HG03139 (cell line): ENCODE results near the gene TANK.
A peak's percentile ranks its signal among the peaks of the same experiment; 100 is the strongest.

Experiments used
- ATAC-seq: cut with Tn5 transposase; IDR thresholded peaks from one replicate; pipeline ENCODE4 v1.9.1; 2021; ENCODE audit not compliant: unreplicated experiment

The TANK gene

GRCh38 chr2:161133366-161133765 lies 26.9 kb upstream of the TANK start:
- ATAC-seq, result no peak

DNA sequence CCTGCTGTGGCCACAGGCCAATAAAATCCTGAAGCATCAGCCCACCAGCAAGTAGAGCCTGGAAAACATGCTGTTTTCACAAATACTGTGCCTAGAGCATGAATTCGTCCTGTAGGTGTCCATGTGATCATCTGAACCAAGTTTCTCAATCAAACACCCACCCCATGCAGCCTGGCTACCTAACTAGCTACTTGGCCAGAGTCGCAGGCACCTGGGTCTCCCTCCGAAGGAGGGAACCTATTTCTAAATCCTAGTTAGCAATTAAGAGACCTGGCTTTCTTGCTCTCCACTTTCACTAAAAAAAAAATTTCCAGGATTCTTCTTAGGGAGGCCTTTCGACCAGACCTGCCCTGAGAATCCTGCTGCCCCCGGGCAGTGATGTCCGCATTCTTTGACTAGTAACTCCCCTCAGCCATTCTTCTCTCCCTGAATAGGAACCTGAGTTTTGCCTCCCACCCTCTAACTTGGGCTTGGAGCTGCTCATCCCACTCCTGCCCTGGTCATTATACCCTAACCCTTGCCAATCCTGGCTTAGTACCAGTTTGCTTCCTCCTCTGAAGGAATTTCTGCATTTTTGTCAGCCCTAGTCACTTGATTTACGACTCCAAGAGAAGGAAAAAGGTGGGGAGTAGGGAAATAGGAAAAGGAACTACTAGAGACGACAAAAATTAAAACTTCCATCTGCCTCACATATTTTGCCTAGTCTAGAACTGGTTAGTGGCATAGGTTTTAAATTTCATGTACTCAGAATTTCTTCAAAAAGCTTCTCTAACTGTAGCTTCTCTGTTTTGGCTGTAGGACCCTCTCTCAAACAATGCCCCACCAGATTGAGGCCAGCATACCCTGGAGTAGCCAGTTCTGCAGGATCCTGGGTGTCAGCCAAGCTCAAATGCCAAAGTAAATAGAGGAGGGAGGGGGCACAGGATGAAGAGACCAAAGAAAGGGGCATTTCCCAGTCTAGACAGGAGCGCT lies 25.4 kb upstream of the TANK start:
- no peak for ATAC-seq

- ATAC-seq, result no peak
These were observed 24.2 kb upstream of the TANK start for GRCh38 chr2:161135951-161136593.

DNA sequence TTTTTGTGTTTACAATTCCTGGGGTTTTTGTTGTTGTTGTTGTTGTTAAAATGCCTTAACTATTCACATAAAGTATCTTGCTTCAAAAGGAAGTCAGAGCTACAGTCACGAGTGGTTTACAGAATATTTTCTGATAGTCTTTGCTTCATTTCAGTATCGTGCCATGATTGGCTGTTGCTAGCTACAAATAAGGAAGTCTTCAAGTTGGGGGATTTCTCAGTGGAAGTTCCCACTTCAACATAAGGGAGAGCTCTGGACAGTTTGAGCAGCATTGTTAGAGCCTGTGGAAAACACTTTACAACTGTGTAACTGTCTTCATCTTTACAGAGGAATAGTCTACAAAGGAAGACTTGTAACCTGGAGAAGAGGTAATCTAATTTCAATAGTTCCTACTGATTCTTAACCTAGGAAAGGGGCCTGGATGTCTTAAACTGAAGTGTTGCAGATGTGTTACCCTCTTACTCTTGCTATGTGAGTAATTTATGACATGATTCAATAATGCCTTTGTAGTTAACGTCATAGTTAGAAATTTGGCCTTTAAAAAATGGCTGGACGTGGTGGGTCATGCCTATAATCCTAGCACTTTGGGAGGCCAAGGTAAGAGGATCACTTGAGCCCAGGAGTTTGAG lies 23.4 kb upstream of the TANK start:
- peak; percentile 76 for ATAC-seq

GRCh38 chr2:161138429-161138828 lies 21.8 kb upstream of the TANK start:
- ATAC-seq, result no peak

DNA sequence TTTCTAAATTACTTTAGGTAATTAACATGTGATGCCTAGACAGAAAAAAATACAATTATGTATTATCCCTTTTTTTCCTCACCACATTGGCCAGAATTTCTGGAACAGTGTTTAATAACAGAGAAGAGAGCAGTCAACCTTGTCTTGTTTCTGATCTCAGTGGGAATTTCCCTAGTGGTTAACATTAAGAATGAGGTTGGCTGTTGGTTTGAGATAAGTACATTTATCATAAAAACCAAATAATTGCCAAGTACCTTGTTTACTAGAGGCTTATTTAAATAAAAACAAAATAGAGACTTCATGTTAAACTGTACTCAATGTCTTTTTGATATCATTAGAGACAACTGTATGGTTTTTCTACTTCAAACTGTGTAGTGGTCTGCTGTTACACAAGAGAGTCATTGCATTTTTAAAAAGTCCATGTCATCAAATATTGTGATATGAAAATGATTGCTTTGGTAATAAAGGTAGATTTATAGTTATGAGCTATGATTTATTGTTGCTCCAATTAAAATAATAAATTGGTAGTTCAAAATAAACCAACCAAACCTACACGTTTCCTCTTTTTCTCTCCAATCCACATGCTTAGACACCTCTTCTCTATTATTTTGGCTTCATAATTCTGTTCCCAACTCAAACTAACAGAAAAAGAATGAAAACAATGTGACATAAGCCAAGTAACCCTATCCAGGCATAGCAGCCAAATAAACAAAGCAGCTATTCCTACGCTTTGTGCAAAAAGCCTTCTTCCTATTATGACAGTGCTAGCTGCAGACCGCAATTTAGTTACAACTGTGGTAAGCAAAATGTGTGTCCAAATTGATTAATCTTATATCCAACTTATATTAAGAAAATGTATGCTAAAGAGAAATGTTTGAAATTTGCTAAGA lies 20.9 kb upstream of the TANK start:
- ATAC-seq, result no peak

DNA sequence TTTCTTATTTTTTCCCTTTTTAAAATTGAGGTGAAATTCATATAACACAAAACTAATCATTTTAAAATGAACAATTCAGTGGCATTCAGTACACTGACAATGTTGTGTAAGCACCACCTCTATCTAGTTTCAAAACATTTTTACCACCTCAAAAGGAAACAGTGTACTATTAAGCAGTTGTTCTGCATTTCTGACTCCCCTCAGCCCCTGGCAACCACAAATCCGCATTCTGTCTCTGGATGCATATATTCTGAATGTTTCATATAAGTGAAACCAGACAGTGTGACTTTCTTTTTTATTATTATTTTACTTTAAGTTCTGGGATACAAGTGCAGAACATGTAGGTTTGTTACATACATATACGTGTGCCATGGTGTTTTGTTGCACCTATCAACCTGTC lies 19.2 kb upstream of the TANK start:
- peak; percentile 44 for ATAC-seq

DNA sequence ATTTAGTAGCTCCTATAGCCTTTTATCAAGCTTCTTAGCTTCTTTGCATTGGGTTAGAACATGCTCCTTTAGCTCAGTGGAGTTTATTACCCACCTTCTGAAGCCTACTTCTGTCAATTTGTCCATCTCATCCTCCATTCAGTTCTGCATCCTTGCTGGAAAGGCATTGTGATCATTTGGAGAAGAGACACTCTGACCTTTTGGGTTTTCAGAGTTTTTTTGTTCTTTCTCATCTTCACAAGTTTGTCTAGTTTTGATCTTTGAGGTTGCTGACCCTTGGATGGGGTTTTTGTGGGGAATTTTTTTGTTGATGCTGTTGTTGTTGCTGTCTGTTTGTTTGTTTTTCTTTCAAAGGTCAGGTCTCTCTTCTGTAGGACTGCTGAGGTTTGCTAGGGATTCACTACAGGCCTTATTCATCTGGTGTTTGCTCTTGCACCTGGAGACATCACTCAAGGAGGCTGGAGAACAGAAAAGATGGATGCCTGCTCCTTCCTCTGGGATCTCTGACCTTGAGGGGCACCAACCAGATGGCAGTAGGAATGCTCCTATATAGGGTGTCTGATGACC lies 13.9 kb upstream of the TANK start:
- ATAC-seq, result no peak

DNA sequence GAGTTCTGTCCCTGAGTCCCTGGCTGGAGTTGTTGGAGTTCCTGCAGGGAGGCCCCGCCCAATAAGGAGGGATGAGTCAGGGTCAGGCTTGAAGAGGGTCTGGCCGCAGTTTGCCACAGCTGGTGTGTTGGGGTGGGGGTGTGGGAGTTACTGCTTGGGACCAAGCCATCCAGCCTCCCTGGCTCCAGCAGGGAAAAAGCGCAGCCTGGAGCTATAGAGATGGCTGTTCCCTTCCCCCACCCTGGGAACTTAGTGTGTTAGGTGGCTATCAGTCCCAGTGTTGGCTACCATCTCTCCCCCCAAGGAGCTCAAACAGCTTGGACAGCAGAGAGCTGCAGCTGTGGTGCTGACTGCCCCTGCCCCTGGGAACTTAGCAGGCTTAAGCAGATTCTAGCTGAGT lies 13.2 kb upstream of the TANK start:
- ATAC-seq, result no peak

GRCh38 chr2:161147856-161148255 lies 12.4 kb upstream of the TANK start:
- no peak for ATAC-seq

- ATAC-seq, result no peak
These were observed 9.5 kb upstream of the TANK start for GRCh38 chr2:161150704-161151103.

GRCh38 chr2:161152302-161152701 lies 7.9 kb upstream of the TANK start:
- no peak for ATAC-seq

DNA sequence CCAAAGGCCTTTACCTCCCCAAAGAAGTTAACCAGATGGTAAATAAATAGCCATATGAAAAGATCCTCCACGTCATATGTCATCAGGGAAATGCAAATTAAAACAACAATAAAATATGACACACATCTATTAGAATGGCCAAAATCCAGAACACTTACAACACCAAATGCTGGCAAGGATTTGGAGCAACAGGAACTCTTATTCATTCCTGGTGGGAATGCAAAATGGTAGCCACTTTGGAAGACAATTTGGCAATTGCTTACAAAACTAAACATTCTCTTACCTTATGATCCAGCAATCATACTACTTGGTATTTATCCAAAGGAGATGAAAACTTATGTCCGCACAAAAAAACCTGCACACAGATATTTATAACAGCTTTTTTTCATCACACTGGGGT lies 1.3 kb upstream of the TANK start:
- no peak for ATAC-seq

DNA sequence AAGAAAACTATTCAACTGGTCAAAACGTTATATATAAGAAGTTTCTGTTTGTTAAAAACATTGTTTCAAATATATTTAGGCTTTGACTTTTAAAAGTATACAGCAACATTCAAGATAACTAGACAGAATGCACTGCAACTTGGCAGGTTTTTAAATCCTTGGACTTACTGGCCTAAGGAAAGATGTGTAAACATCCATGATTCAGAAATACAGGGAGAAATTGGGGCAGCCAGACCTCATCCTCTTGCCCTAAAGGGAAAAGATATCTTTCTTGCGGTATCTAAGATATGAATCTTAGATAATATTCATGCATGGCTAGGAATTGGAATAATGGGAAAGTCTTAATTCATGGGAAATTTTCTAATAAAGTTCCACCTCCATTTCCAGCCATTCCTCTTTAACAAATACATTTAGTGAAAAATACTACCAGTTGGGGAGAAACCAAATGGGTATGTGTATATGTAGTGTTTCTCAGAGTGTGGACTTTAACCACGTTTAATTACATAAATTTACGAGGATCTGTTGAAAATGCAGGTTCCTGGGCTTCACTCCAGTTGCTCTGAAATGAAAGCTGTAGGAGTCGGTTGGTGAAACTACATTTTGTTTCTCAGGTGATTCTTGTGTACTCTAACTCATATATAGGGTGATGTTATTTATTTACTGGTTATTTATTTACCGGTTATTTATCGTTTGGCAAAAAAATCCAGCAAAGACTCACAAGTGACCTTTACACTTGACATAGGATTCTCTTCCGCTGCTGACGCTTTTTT lies 587 bp upstream of the TANK start:
- peak; percentile 6 for ATAC-seq

DNA sequence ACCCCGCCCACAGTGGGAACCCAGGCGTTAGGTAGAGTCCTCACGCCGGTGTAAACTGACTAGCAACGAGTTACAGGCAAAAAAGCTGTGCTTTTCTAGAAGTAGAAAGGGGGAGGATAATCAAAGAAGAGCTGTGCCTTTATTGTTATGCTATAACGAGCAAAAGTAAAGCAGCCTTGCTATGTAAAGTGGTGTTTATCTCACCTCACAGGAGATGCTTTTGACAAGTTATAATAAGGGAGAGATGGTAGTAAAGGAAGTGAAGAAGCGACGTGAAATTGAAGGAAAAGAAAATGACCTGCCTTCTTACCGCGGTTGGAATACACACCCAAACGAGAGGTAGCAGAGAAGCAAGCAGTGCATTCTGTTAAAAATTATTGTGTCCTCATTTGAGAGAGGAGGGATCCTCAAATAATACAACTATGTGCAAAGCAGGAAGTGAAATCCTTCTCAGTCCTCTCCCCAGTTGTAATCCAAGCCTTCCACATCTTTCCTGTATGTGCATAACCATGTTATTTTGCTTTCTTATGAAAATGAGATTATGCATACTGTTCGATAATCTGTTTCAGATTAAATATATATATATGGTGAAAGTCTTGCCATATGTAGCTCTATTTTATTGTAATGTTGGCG lies 962 bp downstream of the TANK start:
- no peak for ATAC-seq

DNA sequence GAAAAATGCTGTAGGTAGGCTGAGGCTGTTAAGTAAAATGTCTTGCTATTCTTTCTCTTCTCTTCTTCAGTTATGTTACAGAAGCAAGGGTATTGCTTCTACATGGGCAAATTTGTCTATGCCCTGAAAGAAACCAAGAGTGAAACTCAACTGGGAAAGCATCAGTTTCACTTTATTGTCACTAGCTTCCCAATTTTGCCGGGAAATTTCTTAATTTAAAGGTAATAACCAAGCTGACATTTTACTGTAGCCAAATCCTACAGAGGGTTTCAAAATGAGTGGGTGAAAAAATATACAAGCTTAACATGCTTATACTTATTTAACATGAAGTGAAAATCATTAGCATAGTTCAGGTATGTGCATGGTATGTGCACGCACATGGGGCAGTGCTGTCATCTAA lies 3.2 kb downstream of the TANK start:
- ATAC-seq, result no peak

DNA sequence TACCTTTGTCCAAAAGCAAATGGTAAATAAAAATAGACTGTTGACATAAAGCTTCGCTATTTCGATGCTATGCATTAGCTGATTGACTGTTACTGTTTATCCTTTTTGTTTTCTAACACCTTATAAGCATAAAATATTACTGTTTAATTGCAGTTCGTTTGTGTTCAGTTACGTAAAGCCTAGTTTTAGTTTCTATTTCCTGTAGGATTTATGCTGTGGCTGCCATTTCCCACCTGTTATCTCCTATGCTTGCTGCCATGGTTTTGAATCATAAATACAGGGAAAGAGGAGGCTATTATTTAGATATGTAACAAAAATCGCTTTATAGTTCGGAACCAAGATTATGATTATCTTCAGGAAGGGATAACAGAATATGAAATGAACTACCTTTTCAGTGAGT lies 3.9 kb downstream of the TANK start:
- no peak for ATAC-seq

DNA sequence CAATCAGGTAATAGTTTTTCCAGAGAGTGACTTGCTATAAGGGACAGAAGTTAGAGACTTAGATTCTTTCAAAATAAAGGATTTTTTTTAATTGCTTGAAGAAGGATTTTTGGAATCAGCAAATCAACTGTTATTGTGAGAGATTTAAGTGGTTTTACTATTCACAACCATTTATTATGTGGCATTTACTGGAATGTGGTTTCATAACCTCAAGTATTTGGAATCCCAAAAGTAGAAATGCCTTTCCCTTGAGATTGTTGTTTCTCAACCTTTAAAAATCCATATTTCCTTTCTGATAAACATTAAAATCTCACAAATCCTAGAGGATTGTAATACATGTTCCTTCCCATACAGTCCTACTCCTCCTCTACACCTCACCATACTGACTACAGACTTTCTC lies 5.0 kb downstream of the TANK start:
- no peak for ATAC-seq

GRCh38 chr2:161165811-161166210 lies 5.6 kb downstream of the TANK start:
- no peak for ATAC-seq
